Activated CD8-positive, alpha-beta memory T cell treated with anti-CD3 and anti-CD28 coated beads for 1 hour (primary cell): ENCODE measurements around the gene ATL1.
"Not testable (repeated sequence)": the region's sequence is repeated elsewhere in the genome, so short reads cannot be mapped to it uniquely, and the experiment has no call there.

ENCODE experiments used
- DNase-seq, 2 donors: peaks; one replicate each; pipeline ENCODE4 v3.0.0-alpha.2; 2020; ENCODE audit warnings: low read depth in 1 of 2; ENCODE audit errors: extremely low read depth in 1 of 2

Gene ATL1

DNA sequence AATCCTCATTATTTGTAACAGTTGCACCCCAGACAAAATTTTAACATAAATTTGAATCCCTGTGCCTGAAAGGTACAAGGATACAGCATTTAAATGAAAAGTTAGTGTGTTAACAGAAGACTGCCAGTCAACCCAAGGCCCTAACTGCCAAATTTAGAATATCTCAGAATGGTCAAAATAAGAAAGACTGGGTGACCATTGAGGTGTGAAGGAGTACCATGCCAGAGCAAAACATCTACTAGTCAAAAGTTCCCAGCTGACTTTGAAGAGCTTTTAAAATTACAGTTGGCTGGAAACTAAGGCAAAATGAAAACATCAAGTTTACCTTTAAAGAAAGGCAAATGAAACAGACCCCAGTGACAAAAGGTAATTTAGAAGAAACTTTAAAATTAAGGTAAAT is 89.7 kb downstream of the ATL1 start:
- no peak for DNase-seq

DNA sequence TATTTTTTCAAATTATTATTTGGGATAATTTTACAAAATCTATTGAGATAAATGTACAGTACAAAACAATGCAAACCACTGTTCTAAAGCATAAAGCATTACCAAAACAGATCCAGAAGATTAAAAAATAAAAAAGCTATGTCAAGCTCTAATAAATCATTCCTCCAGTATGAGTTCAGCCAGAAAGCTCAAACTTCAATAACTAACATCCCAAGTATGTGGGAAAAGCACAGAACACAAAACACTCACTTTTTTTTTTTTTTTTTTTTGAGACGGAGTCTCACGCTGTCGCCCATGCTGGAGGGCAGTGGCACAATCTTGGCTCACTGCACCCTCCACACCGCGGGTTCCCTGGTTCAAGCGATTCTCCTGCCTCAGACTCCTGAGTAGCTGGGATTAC is 96.8 kb downstream of the ATL1 start:
- DNase-seq, result no peak

DNA sequence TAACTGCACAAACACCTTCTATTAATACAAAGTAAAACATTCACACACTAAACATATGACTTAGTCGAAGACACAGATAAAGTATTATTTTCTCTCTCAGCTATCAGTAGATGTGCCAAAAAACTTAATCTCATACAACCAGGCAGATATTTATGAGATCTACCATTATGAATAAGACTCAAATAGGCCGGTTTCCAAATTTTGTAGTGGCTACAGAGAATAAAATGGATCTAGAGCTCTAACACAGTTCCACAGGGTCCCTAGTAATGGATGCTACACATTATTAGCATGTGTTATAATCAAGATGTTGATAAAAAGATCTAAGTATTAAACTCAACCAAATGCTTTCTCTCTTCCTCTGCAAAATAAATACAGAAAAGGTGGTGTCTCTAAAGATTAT is 97.8 kb downstream of the ATL1 start:
- no peak for DNase-seq

DNA sequence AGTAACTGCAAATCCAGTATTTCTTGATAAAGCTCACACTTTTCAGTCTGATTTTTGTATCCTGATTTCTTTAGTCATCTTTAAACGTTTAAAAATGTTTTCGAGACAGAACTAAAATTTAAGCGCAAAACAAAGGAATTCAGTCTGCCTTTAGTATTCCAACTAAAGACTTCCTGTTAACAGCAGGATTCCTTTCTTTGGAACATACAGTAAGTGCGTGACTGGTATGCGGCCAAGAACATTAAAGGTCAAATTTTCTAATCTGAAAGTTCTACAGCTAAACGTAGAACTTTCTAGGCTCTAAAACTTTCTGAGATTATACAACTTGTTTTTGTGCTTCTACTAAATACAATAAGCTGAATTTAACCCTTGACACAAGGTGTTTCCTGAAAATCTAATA is 98.3 kb downstream of the ATL1 start:
- no peak for DNase-seq

DNA sequence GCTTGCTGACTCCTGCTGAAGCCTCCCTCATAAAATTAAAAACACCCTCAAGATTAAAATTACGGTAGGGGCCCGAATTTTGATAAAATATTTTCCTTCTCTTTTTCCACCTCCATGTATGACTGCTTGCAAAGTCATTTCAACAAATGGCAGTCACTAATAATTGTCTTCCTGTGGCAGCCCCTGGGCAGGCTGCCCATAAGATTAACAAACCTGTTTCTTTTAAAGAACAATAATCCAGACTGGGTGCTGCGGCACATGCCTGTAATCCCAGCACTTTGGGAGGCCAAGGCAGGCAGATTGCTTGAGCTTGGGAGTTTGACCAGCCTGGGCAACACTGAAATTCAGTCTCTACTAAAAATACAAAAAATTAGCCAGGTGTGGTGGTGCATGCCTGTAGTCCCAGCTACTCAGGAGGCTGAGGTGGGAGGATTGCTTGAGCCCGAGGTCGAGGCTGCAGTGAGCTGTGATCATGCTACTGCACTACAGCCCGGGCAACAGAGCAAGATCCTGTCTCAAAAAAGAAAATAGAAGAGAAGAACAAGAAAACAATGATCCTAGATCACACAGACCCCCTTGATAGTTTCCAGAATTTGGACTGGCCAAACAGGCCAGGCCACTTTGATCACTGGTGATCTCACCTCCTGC is 99.5 kb downstream of the ATL1 start:
- DNase-seq, result no peak

DNA sequence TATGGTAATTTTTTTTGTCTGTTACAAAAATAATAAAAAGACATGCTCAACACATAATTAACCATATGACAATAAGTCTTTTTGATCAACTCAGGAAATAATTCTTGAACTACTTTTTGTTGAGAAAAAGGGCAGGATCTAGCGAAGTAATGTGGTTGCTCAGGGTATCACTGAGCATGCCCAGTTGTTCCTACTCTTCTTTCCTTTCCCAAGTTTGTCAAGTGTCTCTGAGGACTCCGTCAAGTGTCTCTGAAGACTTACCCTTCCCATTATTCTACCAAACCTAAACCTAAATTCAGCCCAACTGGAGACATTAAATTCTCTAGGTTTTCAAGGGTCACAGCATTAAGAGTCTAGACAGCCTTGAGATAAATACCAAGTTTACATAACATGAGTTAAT is 104.6 kb downstream of the ATL1 start:
- DNase-seq, result not testable (repeated sequence)

DNA sequence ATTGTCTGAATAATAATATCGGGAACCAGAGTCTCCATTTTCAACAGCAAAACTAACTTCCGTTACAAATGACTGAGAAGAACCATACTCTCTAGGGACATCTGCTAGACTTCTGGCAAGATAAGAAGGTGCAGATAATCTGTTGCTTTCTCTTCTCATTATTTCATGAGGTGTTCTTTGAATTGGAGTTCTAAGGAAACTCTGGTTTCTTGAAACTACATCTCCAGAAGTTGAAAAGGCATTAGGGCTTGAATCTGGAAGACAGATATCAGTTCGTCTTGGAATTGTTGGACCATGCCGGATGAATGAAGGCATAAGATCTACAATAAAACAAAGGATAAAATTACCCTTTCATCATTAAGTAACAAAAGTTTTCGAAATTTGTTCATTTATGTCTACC is 105.4 kb downstream of the ATL1 start:
- DNase-seq, result not testable (repeated sequence)

DNA sequence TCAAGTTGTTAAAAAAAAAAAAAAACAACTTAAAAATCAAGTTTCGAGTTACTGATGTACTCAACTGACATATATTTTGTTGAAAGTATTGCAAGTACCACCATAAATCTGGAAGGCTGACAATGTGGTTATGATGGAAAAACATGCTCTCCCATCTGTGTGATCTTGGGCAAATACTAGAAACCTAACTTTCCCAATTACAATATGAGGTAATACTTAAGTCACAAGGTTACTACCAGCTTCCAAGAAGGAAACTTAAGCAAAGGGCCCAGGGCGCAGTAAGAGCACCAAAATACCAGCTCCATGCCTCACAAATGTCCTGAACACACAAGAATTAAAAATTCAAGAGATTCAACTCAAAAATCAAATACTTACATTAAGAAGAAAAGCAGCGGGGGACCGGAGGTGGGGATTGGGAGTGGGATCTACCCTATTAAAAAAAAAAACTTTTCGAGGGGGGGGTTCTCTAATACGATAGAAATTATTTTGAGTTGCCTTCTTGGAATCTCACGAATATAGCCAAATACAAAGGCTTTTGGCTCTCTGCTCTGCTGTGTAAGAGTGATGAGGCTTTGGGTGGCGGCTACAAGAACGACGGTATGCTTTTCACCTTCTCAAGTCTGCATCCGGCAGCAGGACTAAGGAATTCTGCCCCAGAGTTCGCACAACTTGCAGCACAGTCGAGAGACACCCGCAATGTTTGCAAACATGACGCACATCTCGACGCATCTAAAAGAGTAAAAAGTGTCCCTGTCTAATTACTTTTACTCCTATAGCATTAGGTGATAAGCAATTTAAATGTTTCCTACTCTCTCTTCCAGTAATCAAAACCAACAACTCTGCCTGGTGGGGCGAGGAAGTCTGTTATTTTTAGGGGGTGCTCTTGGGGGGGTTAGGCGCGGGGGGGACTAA is 107.1 kb downstream of the ATL1 start:
- DNase-seq, result peak in 1 of 2 donors; percentile 2

DNA sequence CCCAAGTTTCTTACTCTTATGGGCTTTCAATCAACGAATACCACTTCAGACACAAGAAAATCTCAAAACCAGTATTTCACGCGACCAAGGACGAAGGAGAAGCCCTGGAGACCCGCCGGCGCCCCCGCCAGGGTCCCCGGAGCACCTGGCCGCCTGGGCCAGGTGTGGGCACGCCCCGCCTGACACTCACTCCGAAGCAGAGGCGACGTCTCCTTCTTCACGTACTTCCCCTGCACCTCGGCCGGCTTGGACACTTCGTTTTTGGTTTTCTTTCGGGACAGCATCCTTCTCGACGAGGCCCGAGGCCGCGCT is 107.7 kb downstream of the ATL1 start:
- peak in 1 of 2 donors; percentile 5 for DNase-seq

DNA sequence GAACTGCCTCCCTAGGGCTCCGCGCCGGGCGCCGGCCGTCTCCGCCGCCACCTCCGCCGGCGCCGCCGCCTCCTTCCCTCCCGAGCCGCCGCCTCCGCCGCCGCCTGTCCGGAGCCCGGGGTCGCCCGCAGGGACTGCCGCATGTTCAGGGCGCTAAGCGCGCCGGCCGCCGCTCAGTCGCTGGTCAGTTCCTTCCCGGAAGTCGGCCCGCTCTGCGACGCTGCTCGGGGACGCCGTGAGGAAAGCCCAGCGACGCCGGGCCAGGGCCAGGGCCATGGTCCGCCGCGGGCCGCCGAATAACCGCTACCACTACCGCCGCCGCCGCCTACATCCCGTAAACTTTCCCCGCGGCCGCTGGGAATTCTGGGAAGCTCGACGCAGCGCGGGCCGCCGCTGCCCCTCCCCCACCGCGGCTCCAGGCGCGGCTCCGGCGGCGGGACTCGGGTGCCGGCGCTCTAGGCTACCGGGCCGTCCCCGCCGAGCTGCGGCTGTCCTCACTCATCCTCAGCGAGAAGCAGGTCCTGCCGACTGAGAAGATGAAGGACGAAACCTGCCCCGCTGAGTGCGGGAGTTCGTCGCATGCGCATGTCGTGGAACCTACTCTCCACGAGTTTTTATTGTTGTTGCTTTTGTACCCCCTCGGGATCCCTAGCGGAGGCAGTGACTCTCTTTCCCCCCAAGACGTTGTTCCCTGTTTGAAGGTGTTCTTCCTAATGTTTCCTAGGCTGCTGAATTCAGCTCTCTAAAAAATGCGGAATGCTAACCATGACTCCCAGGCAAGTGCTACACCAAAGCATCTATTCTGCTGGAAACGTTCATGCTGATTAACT is 108.3 kb downstream of the ATL1 start, which contains the start of gene SAV1:
SAV1 (minus strand) TSS at position 311 of the 830 bp plus-strand sequence. CDS start 339 bp downstream, outside the sequence.
- DNase-seq, result peak in 1 of 2 donors; percentile 22

DNA sequence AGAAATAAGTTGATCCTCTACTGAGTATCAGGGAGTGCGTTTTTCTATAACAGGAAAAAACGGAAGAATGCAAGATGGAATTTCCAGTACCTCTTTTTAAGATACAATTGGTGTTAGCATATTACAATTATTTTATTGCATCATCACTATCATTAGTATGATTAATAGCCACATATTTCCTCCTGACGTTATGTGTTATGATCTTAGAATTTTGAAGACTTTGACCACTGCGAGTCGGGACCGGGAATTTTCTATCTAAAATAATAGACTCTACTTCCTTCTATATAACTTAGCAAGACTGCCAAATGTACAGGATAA is 108.8 kb downstream of the ATL1 start:
- DNase-seq, result no peak

DNA sequence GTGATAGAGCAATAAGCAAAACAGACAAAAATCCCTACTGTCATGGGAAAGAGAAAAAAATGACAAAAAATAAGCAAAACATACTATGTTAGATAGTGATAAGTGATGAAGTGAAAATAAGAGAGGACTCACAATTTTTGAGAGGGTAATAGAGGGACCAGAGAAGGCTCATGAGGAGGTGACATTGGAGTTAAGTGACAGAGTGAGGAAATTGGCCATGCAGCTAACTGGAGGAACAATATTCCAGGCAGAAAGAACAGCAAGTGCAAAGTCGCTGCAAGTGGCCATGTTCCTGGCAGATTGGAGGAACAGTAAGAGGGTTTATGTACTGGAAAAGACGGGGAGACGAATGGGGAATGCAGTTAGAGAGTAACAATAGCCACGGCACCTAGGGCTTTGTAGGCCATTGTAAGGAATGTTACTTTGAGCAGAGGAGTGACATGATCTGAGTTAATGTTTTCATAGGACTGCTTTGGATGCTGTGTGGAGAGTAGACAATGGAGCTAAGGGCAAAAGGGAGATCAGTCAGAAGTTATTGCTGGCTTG is 109.6 kb downstream of the ATL1 start:
- DNase-seq, result no peak

DNA sequence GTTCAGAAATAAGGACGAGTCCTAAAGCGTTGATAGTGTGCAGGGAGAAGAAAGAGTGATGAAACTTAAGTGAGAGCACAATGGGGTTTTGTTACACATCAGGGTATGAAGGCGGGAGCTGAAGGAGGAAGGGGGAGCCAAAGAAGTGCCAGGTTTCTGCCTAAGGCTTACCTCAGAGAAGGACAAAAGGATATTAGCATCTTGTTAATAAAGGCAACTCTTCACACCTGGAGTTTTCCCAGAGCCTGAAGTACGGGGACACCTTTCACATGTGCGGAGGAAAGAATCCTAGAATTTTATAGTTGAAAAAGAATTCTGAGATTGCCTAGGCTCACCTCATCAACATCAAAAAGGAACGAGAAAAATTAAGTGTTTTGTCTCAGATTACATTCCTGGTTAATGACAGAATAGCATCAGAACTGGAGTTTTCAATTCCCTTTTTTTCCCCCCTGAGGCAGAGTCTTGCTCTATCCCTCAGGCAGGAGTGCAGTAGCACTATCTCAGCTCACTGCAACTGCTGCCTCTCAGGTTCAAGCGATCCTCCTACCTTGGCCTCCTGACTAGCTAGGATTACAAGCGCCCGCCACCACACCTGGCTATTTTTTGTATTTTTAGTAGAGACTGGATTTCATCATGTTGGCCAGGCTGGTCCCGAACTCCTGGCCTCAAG is 110.4 kb downstream of the ATL1 start:
- no peak for DNase-seq

DNA sequence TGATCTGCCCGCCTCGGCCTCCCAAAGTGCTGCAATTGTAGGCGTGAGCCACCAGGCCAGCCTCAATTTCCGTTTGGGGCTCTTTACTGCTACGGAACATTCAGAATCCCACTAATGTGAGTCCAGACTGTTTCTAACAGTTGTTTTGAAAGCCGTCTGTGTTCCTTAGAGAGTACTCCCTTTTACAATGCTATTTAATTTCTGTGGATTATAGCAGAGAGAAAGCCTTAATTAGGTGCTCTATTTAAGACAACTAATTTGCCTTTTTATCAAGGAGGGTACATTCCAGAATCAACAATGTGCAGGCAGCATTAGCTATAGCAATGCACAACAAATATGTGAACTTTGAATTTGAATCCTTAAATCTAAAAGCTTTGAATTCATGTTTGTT is 110.9 kb downstream of the ATL1 start:
- DNase-seq, result no peak

DNA sequence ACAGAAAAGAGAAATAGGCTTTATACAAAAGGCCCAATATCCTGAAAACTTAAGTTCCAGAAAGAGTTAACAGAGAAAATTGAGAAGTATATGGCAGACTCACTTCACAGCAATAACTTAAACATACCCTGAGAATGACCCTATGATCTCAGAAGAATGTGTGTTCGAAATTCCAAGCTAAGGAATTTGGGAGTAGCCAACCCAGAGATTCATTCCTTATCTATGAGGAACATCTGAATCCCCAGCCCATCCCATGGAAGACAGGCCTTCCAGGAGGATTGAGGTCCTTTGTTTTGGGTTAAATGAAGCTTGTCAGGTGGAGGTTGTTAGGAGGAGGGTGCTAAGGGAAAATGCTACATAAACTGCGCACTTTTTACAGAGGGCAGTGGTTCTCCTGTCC is 115.7 kb downstream of the ATL1 start:
- no peak for DNase-seq

DNA sequence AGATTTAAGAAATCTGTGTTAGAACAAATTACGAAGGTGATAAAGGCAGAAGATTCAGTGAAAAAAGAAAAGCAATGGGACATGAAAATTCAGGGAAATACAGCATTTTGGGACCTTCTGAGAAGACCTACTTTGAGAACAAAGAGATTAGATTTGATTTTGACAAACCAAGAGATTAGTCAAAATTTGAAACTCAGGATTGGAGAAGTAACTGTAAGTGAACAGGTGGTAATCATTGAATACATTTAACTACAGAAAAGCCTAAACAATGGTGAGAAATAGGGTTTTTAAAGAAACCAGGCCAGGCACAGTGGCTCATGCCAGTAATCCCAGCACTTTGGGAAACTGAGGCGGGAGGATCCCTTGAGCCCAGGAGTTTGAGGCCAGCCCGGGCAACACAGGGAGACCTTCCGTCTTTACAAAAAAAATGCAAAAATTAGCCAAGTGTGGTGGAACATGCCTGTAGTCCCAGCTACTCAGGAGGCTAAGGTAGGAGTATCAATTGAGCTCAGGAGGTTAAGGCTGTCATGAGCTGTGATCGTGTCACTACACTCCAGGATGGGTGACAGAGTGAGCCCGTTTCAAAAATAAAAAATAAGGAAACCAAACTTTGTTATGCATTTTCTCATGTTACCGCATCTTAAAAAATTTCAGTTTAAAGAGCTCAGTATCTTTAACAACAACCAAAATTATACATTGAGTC is 117.0 kb downstream of the ATL1 start:
- DNase-seq, result no peak

DNA sequence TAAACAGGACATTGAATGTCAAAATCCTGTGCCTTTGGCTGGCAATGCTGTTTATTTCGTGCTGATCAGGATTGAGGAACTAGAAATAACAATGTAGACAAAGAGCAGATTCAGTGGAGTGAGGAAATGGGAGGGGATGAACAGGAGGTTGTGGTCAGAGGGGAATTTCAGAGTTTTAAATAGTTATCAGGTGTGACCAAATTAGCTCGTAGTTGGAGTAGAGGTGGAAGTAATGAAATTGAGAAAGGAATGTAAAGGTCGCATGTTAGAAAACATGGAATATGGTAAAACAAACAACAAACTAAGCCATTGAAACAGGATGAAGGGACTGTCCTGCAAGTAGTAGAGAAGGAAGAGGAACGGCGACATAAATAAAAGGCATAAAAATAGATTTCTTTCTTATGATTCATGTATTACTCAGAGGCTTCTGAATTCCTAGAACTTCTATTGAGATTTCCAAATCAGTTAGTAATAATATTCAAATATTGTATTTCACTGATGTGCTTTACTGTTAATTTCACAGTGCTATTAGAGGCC is 117.7 kb downstream of the ATL1 start:
- DNase-seq, result no peak

DNA sequence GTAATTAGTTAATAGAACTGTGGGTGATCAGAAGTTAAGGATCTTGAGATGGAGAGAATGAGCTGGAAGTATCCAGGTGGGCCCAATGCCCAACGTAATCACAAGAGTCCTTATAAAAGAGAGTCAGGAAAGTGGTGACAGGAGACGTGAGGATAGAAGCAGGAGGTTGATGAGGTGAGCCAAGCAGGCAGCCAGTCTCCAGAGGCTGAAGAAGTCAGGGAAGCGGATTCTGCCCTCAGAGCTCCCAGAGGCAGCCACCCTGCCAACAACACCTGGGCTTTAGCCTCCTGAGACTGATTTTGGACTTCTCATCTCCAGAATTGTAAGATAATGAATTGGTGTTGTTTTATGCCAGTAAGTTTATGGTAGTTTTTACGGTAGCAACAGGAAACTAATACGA is 118.2 kb downstream of the ATL1 start:
- no peak for DNase-seq

DNA sequence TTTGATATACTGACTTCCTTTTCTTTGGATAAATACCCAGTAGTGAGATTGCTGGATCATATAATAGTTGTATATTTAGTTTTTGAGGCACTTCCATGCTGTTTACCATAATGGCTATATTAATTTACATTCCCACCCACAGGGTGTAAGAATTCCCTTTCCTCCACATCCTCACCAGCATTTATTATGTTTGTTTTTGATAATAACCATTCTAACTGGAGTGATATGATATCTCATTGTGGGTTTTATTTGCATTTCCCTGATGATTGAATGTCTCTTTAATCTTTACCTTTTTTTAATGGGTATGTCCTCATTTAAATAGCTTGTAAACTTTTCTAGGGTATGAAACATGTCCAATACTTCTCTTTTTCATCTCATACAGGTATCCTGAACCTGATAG is 119.7 kb downstream of the ATL1 start:
- no peak for DNase-seq
